HG02610 (cell line): ENCODE results near the gene LRRC1.

ENCODE experiments used
- ATAC-seq: cut with Tn5 transposase; IDR thresholded peaks from one replicate; pipeline ENCODE4 v1.9.1; 2021; ENCODE audit warnings: mild to moderate bottlenecking, moderate library complexity; ENCODE audit not compliant: unreplicated experiment

LRRC1 gene

GRCh38 chr6:53845280-53846195 lies 50.7 kb downstream of the LRRC1 start:
- no peak for ATAC-seq

GRCh38 chr6:53846250-53846649 lies 51.4 kb downstream of the LRRC1 start:
- ATAC-seq = no peak

DNA sequence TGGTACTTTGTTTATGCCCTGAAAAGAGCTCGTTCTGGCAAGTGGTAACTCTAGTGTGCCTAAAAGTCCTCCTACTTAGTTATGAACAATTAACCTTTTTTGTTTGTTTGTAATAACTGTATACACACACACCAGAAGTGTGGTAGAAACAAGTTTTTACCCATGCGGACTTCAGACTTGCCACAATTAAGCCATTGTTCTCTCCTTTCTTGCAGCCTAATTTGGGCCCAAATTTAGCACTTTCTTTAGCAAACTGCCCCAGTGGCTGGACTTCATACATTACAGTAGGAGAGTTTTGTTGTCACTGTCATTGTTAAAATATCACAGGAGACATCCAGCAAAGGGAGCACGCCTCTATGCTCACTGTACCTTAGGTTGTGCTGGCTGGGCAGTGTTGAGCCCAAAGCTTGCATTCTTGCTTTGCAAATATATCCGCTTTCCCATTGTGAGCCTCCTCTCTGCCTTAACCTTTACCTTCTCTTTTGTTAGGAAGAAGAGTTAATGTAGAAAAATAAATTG lies 53.0 kb downstream of the LRRC1 start:
- ATAC-seq = no peak

DNA sequence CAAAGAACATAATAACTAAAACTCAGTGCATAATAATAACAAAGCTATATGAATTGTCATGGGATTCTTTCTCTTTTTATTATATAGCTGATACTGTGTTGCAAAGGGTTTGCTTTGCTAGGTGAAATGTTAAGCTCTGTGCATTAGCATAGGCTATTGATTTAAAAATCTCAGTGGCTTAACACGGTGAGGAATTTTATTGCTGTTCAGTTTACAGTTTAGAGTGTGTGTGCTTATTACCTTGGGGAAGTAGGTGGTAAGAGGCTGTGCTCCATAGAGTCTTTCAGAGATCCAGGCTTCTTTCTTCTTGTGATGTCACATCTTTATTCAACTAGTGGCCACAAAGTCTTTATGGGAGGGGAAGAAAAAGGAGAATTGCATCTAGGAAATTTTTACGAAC lies 55.7 kb downstream of the LRRC1 start:
- no peak for ATAC-seq

DNA sequence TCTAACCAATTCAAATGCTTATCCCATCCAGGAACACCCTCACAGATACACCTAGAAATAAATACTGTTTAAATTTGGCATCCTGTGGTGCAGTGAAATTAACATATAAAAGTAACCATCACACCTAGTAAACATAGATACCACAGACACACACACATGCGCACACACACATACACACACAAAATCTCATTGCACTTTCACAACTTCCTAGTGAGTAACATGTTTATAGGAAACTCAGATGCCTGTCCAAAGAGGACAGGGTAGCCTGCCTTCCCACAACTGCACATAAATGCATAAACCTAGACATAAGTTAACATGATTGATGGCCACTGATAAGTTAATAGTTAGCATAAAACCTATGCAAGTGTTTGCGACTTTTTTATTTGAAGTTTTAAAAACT lies 56.8 kb downstream of the LRRC1 start:
- ATAC-seq = no peak

DNA sequence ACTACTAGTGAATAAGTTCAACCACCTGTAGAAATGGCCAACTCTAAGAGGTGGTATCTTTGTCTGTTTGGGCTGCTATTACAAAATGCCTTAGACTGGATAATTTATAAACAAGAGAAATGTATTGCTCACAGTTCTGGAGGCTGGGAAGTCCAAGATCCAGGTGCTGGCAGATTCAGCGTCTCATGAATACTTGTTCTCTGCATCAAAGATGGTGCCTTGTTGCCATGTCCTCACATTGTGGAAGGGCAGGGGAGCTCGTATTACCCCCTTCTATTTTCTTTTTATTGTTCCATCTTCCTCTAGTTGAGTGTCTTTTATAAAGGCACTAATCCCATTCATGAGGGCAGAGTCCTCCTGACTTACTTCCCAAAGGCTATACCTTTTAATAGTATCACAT lies 58.0 kb downstream of the LRRC1 start:
- no peak for ATAC-seq

GRCh38 chr6:53854843-53855567 lies 60.2 kb downstream of the LRRC1 start:
- ATAC-seq = peak; percentile 73

GRCh38 chr6:53855940-53856339 lies 61.1 kb downstream of the LRRC1 start:
- no peak for ATAC-seq

DNA sequence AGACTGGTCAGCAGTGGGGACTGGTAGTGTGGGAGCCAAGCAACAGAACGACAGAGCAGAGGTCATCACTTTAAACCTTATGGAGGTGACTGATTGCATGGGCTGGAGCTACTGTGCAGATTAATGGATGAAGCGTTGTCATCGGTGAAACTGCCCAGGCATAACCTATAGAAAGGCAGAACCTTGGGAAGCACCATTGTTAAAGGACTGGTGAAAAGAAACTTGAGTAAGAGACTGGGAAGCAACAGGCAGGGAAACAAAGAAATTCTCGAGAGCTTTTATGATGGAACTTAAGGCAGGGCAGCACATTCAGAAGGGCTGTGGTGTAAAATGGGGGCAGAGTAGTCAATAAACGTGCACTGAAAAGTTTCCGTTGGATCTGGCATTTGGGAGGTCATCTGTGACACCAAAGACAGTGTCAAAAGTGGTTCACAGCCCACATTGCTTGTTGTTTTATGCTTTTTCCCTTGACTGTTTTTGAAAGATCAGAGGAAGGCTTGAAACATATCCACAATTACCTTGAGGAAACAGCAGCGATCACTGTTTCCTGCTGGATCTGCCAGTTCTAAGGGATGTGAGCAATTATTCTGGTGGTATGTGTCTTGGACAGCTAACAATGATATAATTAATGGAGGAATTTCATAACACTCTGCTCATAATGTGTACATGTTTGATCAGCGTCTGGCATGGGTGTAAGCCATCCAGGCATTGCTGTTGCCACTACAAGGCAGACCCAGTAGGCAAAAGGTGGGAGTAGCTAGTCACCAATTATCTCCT lies 62.7 kb downstream of the LRRC1 start:
- no peak for ATAC-seq

DNA sequence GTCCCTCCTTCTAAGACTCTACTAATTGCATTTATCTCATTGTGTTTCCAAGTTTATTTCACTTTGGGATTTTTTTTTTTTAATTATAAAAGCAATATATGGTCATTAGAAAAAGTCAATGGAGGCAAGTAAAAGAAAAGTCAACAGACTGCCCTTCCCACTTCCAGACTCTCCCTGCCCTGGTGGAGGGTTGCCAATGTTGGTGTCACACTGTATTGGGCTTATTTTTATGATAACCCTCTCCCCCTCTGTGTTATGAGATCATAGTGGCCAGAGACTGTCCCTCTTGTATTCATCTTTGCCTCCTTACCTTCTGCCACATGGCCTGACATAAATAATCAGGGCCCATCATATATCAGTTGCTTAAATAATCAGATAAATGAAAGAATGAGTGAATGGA lies 63.4 kb downstream of the LRRC1 start:
- no peak for ATAC-seq

DNA sequence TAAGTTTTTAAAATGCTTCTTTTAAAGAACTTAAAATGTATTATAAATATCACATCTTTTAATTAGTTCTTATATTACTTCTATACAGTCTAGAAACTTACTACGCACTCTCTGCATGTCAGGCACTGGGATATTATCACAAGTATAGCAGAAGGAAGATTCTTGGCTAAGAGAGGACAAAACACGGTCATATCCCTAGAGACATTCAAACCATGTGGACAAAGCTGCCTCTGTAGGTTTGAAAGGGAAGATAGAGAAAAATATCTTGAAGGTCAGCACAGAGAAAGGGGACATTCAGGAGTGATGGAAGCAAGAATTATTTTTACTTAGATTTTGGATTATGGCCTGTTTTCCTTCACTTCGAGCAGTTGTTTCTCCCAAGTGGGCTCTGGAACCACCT lies 64.1 kb downstream of the LRRC1 start:
- no peak for ATAC-seq

GRCh38 chr6:53860511-53860910 lies 65.7 kb downstream of the LRRC1 start:
- no peak for ATAC-seq

- ATAC-seq = no peak
Measured at GRCh38 chr6:53861518-53861917, 66.7 kb downstream of the LRRC1 start.

- ATAC-seq = no peak
Measured at GRCh38 chr6:53862662-53863462, 68.1 kb downstream of the LRRC1 start.

DNA sequence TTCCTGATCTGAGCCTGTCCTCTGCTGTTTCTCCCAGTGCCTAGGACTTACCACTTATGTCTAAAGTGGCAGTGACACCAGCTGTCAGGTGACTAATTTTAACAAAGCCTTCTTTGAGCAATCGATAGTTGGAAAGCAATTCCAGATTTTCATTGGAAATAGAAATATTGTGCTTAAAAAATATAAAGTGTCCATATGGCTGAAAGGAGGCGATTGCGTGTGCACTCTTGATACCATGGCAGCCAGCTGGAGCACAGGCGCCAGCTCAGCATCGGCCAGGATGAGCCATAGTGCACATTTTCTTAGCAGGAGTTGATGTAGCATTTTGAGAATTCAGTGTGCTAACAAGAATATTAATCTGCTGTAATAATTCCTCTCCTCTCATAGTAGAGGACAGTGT lies 70.0 kb downstream of the LRRC1 start:
- no peak for ATAC-seq

DNA sequence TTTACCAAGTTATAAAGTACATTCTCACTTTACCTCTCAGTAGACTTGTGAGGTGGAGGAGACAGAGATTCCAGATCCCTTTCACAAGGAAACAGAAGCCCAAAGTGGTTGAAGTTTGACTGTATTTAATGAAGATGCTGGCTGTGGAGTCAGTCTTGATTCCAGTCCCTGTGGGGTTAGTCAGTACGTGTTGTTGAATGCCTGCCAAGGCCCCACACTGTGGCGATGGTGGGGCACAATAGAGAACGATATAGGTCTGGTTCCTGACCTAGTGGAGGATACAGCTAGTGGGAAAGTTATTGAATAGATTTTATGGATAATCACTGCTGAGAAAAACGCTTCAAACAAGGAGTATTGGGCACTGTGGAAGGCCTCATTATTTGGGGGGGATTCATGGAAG lies 71.4 kb downstream of the LRRC1 start:
- ATAC-seq = no peak

GRCh38 chr6:53868626-53869025 lies 73.8 kb downstream of the LRRC1 start:
- ATAC-seq = no peak

- ATAC-seq = no peak
Measured at GRCh38 chr6:53869964-53870363, 75.2 kb downstream of the LRRC1 start.

DNA sequence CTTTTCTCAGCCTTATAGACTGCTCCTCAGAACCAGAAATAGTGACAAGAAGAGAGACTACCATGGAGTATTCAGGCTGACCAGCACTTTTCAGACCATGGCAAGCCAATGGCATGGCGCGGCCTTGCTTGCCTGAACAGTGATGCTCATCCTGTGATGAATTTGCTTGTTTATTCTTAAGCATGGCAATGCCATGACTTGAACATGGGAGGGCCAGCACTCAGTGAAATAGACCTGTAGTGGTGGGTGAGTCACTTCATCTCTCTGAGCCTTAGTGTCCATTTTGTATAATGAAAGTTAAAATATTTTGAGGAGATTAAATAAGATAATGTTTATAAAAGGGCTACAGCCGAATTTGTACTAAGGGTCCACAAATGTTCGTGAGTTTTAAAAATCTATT lies 79.1 kb downstream of the LRRC1 start:
- ATAC-seq = no peak

- no peak for ATAC-seq
Measured at GRCh38 chr6:53874964-53875363, 80.2 kb downstream of the LRRC1 start.
